Psoas muscle (tissue), 8 donors: ENCODE results near the gene HOXB13. TPM values are rescaled to one million over a fixed set of nuclear protein-coding genes. Genes with fewer than 3 reads are reported as not detected.

Experiments used
- ATAC-seq, 4 donors: fragments of 200-7000 bp; cut with Tn5 transposase; one replicate each; pipeline ENCODE4 v1.9.1; 2020; ENCODE audit warnings: moderate library complexity in 3 of 4, mild to moderate bottlenecking in 2 of 4
- DNase-seq, 2 donors: peaks; one replicate each; pipeline ENCODE4 v3.0.0-alpha.2; 2020
- H3K27ac ChIP-seq: fragments of 200-600 bp; one replicate; pipeline ENCODE4 v1.8.0; 2022
- H3K27me3 ChIP-seq, 3 donors: fragments of 200-600 bp in 1 of 3; one replicate each; pipeline versions ENCODE4 v1.6.1 to v1.8.0; 2013 to 2022; ENCODE audit warnings: low read length in 2 of 3, mild to moderate bottlenecking in 2 of 3, moderate library complexity in 1 of 3; ENCODE audit not compliant: insufficient read depth in 3 of 3
- H3K36me3 ChIP-seq, 2 donors: fragments of 200-600 bp in 1 of 2; one replicate each; pipeline versions ENCODE4 v1.6.1 to v1.8.0; 2013 to 2022; ENCODE audit warnings: low read depth in 1 of 2, mild to moderate bottlenecking in 1 of 2, moderate library complexity in 1 of 2; ENCODE audit not compliant: insufficient read depth in 1 of 2
- H3K4me1 ChIP-seq: fragments of 200-600 bp; one replicate; pipeline ENCODE4 v1.8.0; 2022
- H3K4me3 ChIP-seq: fragments of 200-600 bp; one replicate; pipeline ENCODE4 v1.8.0; 2022; ENCODE audit warnings: mild to moderate bottlenecking
- H3K9me3 ChIP-seq: fragments of 200-600 bp; one replicate; pipeline ENCODE4 v1.8.0; 2022
- CTCF ChIP-seq: fragments of 200-600 bp; IDR thresholded peaks from one replicate; pipeline ENCODE4 v1.8.0; 2022; ENCODE audit warnings: antibody characterized with exemption
- WGBS, 3 donors: extraction: QIAGEN DNeasy Blood & Tissue Kit; methylation state at CpG; one replicate each; pipeline versions ENCODE4 v1.1.6 to v1.1.7; 2013; 5-methylcytosine and 5-hydroxymethylcytosine counted together
- intact Hi-C, 2 donors: fragments of 100-400 bp; cut with DNase I; formaldehyde crosslinking; loops; one replicate each; pipeline versions ENCODE4 v1.11.0 to v1.14.2; 2022
- polyA plus RNA-seq, 3 donors: library from polyadenylated mRNA; stranded (reverse); fragments of 200-250 nt; gene quantifications; one replicate each; pipeline ENCODE4 v1.2.3, GENCODE V29; 2013
- total RNA-seq, 4 donors: library from RNA; stranded (reverse); fragmentation: NEBNext Ultra II Directional in 2 of 4; extraction: Animal tissue kit (Norgen Biotek cat#: 25700) in 2 of 4; gene quantifications; one replicate each; pipeline versions ENCODE4 v1.2.1 to v1.2.4, GENCODE V29; 2021 to 2023
- donor health status: healthy with polysubstance abuse.
- donor health status: DM: no; HTN: no; CAD: no; lungs with moderate emphysema.
- donor health status: Bipolar disorder and iron deficiency.
- donor health status: healthy.
- donor health status: DM: yes; HTN: yes; CAD: no.
- donor health status: DM: no; HTN: no; CAD: no.
- donor health status: DM: no; HTN: no; CAD: no.
- donor health status: DM: yes; HTN: yes; CAD: no.

HOXB13 gene
- total and polyA plus RNA-seq, 7 donors = not detected

- H3K27me3 ChIP-seq = peaks cover 0 to 63% (median 3%) of the 10 kb centered on the region in 3 donors
- TF ChIP-seq CTCF = no peak
- intact Hi-C loops = no loop called here
These were observed 35.4 kb downstream of the HOXB13 start for GRCh38 chr17:48693178-48693577.

GRCh38 chr17:48692049-48692448 lies 36.5 kb downstream of the HOXB13 start:
- ATAC-seq (no peak), DNase-seq (no peak)
- no peak overlapping the region for H3K27ac ChIP-seq
- H3K4me1 ChIP-seq = no peaks in the 10 kb centered on the region
- WGBS, 3 donors = 88 to 92% (median 89%) methylated on average over 1 of the region's 1 CpG
- intact Hi-C loops = no loop called here
- no peak overlapping the region for H3K4me3 ChIP-seq
- peaks cover 3 to 57% (median 3%) of the 10 kb centered on the region in 3 donors for H3K27me3 ChIP-seq
- H3K36me3 ChIP-seq = no peaks in the 10 kb centered on the region
- H3K9me3 ChIP-seq = no peaks in the 10 kb centered on the region
- TF ChIP-seq CTCF = no peak

More at GRCh38 chr17:48693178-48693577, 35.4 kb downstream of the HOXB13 start:
- Histone ChIP-seq H3K27ac (no peak overlapping the region), H3K4me3 (no peak overlapping the region), H3K4me1 (no peaks in the 10 kb centered on the region), H3K9me3 (no peaks in the 10 kb centered on the region), H3K36me3 (no peaks in the 10 kb centered on the region)
- ATAC-seq (no peak), DNase-seq (no peak)
- 34 to 66% (median 40%) methylated on average over 1 of the region's 1 CpG for WGBS, 3 donors

GRCh38 chr17:48690655-48691054 lies 37.9 kb downstream of the HOXB13 start:
- H3K4me3 ChIP-seq = no peak overlapping the region
- 83 to 87% (median 84%) methylated on average over 5 of the region's 5 CpGs for WGBS, 3 donors
- no peak for TF ChIP-seq CTCF
- H3K27ac ChIP-seq = no peak overlapping the region
- no peaks in the 10 kb centered on the region for H3K4me1 ChIP-seq
- DNase-seq (no peak), ATAC-seq (no peak)
- H3K27me3 ChIP-seq = peaks cover 1 to 44% (median 7%) of the 10 kb centered on the region in 3 donors
- intact Hi-C loops = no loop called here
- H3K9me3 ChIP-seq = no peaks in the 10 kb centered on the region
- no peaks in the 10 kb centered on the region for H3K36me3 ChIP-seq

GRCh38 chr17:48681609-48682008 lies 46.9 kb downstream of the HOXB13 start:
- no peak overlapping the region for H3K27ac ChIP-seq
- H3K36me3 ChIP-seq = no peaks in the 10 kb centered on the region
- TF ChIP-seq CTCF = no peak
- ATAC-seq (no peak), DNase-seq (no peak)
- intact Hi-C loops = no loop called here
- H3K4me3 ChIP-seq = no peak overlapping the region
- WGBS, 3 donors = 83 to 89% (median 84%) methylated on average over 1 of the region's 1 CpG
- peaks cover 0 to 26% (median 6%) of the 10 kb centered on the region in 3 donors for H3K27me3 ChIP-seq
- H3K9me3 ChIP-seq = no peaks in the 10 kb centered on the region
- no peaks in the 10 kb centered on the region for H3K4me1 ChIP-seq
